Peyer's patch (tissue), 4 donors: ENCODE results near the gene CHSY3.

ENCODE experiments used
- POLR2A ChIP-seq, 2 donors: fragments of 450-650 bp; IDR thresholded peaks; one replicate each; pipeline ENCODE4 v1.5.1; 2017; ENCODE audit warnings: antibody characterized with exemption in 2 of 2, mild to moderate bottlenecking in 2 of 2, moderate library complexity in 2 of 2
- TF ChIP-seq, protein P1 (sequence below), 6 experiments: fragments of 450-650 bp in 4 of 6; fragments of 200-600 bp in 2 of 6; sonication (generic) in 1 of 6; IDR thresholded peaks; one replicate each; pipeline ENCODE4 v1.5.1; 2017 to 2019; ENCODE audit warnings: antibody characterized with exemption in 6 of 6, mild to moderate bottlenecking in 3 of 6, moderate library complexity in 1 of 6

DNA sequence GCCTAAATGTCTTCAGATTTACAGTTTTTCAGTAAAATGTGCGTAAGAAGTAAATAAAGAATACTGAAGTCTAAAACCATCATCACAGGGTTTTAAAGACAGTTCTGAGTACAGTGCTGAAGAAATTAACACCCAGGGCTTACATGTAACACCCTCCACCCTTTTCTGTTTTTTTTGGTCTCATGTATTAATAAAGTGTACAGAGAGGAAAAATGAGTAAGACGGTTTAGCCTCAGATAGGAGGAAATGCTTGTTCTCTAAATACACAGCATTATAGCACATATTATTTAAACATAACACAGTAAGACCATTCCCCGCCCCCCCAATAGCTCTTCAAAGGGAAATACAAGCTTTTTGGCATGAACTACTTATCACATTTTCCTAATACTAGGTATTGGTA lies 119.3 kb downstream of the CHSY3 start:
- TF ChIP-seq, protein P1, sequence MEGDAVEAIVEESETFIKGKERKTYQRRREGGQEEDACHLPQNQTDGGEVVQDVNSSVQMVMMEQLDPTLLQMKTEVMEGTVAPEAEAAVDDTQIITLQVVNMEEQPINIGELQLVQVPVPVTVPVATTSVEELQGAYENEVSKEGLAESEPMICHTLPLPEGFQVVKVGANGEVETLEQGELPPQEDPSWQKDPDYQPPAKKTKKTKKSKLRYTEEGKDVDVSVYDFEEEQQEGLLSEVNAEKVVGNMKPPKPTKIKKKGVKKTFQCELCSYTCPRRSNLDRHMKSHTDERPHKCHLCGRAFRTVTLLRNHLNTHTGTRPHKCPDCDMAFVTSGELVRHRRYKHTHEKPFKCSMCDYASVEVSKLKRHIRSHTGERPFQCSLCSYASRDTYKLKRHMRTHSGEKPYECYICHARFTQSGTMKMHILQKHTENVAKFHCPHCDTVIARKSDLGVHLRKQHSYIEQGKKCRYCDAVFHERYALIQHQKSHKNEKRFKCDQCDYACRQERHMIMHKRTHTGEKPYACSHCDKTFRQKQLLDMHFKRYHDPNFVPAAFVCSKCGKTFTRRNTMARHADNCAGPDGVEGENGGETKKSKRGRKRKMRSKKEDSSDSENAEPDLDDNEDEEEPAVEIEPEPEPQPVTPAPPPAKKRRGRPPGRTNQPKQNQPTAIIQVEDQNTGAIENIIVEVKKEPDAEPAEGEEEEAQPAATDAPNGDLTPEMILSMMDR (IDR thresholded peaks at IDR 0.05): no peak
- no peak for TF ChIP-seq POLR2A (IDR thresholded peaks at IDR 0.05)
